Measurements from ENCODE around the gene VN1R4. TPM values are rescaled to one million over a fixed set of nuclear protein-coding genes. Genes with fewer than 3 reads are reported as not detected.
A peak's percentile ranks its signal among the peaks of the same experiment; 100 is the strongest.
"Not testable (repeated sequence)": the region's sequence is repeated elsewhere in the genome, so short reads cannot be mapped to it uniquely, and the experiment has no call there.

Gene VN1R4
- polyA plus RNA-seq, 2 of the 4 experiments (the other 2 are of a cell fraction): not detected

- no peak overlapping the region for H3K4me3 ChIP-seq
- no peaks in the 10 kb centered on the region for H3K4me1 ChIP-seq
- peaks cover 53% of the 10 kb centered on the region for H3K9me3 ChIP-seq
- ChIA-PET POLR2A (no interaction called here), CTCF (interaction anchor here (1.0 kb wide), 1 partner anchor 359 kb away, joined by 3 read pairs; no protein-coding TSS in a partner anchor)
- TF ChIP-seq, protein P1, sequence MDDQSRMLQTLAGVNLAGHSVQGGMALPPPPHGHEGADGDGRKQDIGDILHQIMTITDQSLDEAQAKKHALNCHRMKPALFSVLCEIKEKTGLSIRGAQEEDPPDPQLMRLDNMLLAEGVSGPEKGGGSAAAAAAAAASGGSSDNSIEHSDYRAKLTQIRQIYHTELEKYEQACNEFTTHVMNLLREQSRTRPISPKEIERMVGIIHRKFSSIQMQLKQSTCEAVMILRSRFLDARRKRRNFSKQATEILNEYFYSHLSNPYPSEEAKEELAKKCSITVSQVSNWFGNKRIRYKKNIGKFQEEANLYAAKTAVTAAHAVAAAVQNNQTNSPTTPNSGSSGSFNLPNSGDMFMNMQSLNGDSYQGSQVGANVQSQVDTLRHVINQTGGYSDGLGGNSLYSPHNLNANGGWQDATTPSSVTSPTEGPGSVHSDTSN (IDR thresholded peaks at IDR 0.05): no peak
- TF ChIP-seq JUNB (IDR thresholded peaks at IDR 0.05) (no peak), POLR2AphosphoS2 (conservative IDR thresholded peaks at IDR 0.05; ENCODE audit: low read length) (no peak), NPAS2 (CRISPR knock-in tag; IDR thresholded peaks at IDR 0.05; ENCODE audit: borderline replicate concordance) (no peak), MAFK (IDR thresholded peaks at IDR 0.05; ENCODE audit: partially characterized antibody) (no peak), RARB (CRISPR knock-in tag; IDR thresholded peaks at IDR 0.05) (no peak), MYC (IDR thresholded peaks at IDR 0.05; ENCODE audit: borderline replicate concordance, low read length) (no peak), EP300 (IDR thresholded peaks at IDR 0.05) (no peak), CTCF (IDR thresholded peaks at IDR 0.05) (no peak), JUN (IDR thresholded peaks at IDR 0.05) (no peak), ZC3H11A (IDR thresholded peaks at IDR 0.05) (no peak)
- H3K4me2 ChIP-seq: no peak overlapping the region
- no peak overlapping the region for H3K27ac ChIP-seq
- DNase-seq (ENCODE audit: low read depth in 1 of 2, low spot score in 1 of 2): no peak
- ATAC-seq: no peak
- WGBS (ENCODE audit: missing lambda C conversion rate): 41% methylated on average over 27 of the region's 32 CpGs
- FAIRE-seq: no peak
Observed at GRCh38 chr19:53308339-53308811, 40.9 kb upstream of the VN1R4 start.

DNA sequence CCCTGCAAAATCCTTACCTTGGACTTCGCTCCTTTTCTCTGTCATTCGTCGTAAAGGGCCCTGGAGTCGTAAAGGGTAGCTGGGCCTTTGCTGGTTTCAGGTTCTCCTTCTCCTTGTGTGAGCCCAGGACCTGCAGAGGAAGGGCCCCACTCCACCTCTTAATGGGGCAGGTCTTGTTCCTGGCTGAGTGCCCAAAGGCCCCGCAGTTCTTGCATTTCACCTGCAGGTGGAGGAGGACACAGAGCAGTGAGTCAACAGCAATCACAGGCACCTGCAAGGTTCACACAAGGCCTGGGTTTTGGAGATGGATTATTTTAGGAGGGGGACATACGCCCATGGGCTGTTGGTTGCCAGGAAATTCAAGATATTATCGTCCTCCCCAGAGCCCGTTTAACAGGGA, 33.8 kb upstream of the VN1R4 start:
- CTCF ChIA-PET; FAIRE-seq; ATAC-seq; H3K4me2 ChIP-seq; H3K4me1 ChIP-seq; DNase-seq (ENCODE audit: low read depth in 1 of 2, low spot score in 1 of 2); H3K4me3 ChIP-seq; H3K27ac ChIP-seq; POLR2A ChIA-PET: not testable (repeated sequence)
- H3K9me3 ChIP-seq: peaks cover 29% of the 10 kb centered on the region
- WGBS (ENCODE audit: missing lambda C conversion rate): 50% methylated on average over 2 of the region's 8 CpGs

GRCh38 chr19:53294786-53295441, 27.4 kb upstream of the VN1R4 start:
- Histone ChIP-seq H3K4me2 (no peak overlapping the region), H3K4me3 (no peak overlapping the region), H3K9me3 (peaks cover 50% of the 10 kb centered on the region), H3K27ac (no peak overlapping the region), H3K4me1 (no peaks in the 10 kb centered on the region)
- ChIA-PET CTCF (no interaction called here), POLR2A (no interaction called here)
- peak in 1 of 2 experiments; percentile 19 for DNase-seq (ENCODE audit: low read depth in 1 of 2, low spot score in 1 of 2)
- 25% methylated on average over 7 of the region's 7 CpGs for WGBS (ENCODE audit: missing lambda C conversion rate)
- no peak for ATAC-seq
- no peak for TF ChIP-seq CHD2 (IDR thresholded peaks at IDR 0.05; ENCODE audit: low read length, partially characterized antibody)
- TF ChIP-seq TP53 (CRISPR knock-in tag; IDR thresholded peaks at IDR 0.05): peak; percentile 83; the same call in 1 of the 2 replicates
- FAIRE-seq: no peak

DNA sequence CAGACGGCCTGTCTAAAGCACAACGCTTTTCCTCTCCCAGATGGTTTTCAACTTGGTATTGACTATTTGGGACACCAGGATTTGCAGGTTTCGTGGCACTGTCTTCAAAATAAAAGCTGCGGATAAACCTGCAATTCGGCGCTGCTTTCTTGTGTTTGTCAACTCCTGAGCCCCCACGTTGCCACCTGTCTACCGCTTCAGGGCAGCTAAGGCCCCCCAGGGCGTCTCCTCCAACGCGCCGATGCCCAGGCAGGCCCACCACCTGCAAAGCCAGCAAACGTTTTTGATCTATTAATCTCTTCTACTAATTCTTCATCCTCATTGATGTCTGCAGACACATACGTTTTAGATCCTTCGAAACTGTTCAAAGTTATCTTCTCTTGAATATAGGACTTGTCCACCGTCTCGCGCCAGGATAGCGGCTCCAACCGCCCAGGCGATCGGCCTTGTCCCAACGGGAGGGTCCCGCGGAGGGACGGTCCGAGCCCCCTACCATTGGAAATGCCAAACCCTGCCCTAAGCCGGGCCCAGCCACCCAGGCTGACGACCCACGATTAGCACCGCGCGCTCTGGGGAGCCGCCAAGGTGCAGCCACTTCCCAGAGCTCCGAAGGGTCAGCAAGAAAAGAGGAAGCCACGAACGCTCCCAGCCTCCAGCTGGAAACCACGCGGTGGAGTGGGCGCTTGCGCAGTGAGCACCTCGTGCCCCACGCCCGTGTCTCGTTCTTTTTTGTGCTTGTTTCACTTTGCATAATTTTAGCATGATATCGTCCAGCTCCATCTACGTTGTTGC, 23.4 kb upstream of the VN1R4 start:
- ChIA-PET CTCF (interaction anchor here (1.6 kb wide), 1 partner anchor 91 kb away, joined by 3 read pairs; no protein-coding TSS in a partner anchor), POLR2A (no interaction called here)
- Histone ChIP-seq H3K4me1 (no peaks in the 10 kb centered on the region), H3K9me3 (peaks cover 46% of the 10 kb centered on the region), H3K4me3 (no peak overlapping the region), H3K4me2 (no peak overlapping the region), H3K27ac (no peak overlapping the region)
- FAIRE-seq (no peak), DNase-seq (ENCODE audit: low read depth in 1 of 2, low spot score in 1 of 2) (no peak), ATAC-seq (no peak)
- 55% methylated on average over 41 of the region's 47 CpGs for WGBS (ENCODE audit: missing lambda C conversion rate)
- TF ChIP-seq ZFP36 (IDR thresholded peaks at IDR 0.05; ENCODE audit: borderline replicate concordance, partially characterized antibody) (no peak), KDM1A (IDR thresholded peaks at IDR 0.05; ENCODE audit: low read depth) (no peak), HMGXB4 (CRISPR knock-in tag; IDR thresholded peaks at IDR 0.05; ENCODE audit: borderline replicate concordance) (no peak), NFE2L2 (conservative IDR thresholded peaks at IDR 0.05; ENCODE audit: low read length) (no peak), HOXA7 (CRISPR knock-in tag; IDR thresholded peaks at IDR 0.05) (no peak), CTCF (IDR thresholded peaks at IDR 0.05) (no peak), ESRRA (IDR thresholded peaks at IDR 0.05; ENCODE audit: borderline replicate concordance, low read length) (no peak), HEYL (CRISPR knock-in tag; IDR thresholded peaks at IDR 0.05) (no peak), CHD2 (IDR thresholded peaks at IDR 0.05; ENCODE audit: low read length, partially characterized antibody) (no peak), JUN (IDR thresholded peaks at IDR 0.05) (no peak), EHF (CRISPR knock-in tag; IDR thresholded peaks at IDR 0.05) (no peak), SMC3 (IDR thresholded peaks at IDR 0.05) (no peak)

All from A549 (cell line).